D721Med (cell line): ENCODE results near the gene IQGAP2.

ENCODE experiments used
- DNase-seq: peaks from one replicate; pipeline ENCODE4 v3.0.0; 2011; ENCODE audit warnings: low spot score; ENCODE audit not compliant: insufficient read length
- FAIRE-seq: peaks from 2 replicates; lab custom pipeline; 2011; peaks lifted over from hg19 to GRCh38; lab: Jason Lieb, UNC
- TF ChIP-seq, protein P1 (sequence below): IDR thresholded peaks from 2 replicates; pipeline ENCODE4 v1.5.1; 2012; ENCODE audit warnings: mild to moderate bottlenecking, control low read depth; ENCODE audit not compliant: insufficient read depth; ENCODE audit errors: missing control alignments

The IQGAP2 gene

DNA sequence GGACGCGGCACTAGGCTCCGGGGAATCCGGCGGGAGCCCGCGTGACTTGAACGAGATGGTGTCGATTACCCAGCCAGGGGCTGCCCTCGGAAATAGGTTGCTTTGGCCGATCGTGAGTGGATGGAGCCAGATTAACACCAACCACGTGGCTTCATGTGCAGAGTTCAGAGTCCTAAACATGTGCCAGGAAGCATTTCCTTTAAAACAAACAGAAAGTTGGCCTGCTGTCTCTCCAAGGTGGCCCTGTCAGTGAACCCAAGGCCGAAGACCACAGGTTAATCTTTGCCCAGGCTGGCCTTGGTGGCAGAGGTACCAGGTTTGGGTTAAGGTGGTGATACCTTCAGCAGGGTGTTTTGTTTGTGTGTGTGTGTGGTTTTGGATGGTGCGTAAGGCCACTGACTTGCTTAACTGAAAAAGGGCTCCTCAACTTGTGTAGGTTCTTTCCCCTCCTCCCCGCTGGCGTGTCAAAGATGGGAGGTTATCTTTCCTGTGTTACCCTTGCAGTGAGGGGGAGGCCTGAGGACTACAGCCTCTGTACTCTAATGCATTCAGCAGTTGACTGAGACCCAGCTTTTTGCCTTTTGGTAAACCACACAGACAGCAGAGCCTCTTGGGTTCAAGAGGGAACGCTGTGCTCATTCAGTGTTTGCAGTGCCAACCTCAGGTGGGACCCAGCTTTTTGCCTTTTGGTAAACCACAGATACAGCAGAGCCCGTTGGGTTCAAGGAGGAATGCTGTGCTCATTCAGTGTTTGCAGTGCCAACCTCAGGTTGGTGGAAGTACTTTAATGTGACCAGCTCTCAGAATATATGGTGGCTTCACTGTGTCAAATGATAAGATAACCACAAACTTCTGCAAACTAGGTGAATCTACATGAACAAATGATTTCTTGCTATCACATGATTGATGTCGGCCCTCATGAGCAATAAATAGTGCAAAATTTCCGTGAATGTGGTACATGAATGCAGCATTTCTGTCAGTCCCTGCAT, 1.4 kb downstream of the IQGAP2 start:
- TF ChIP-seq, protein P1, sequence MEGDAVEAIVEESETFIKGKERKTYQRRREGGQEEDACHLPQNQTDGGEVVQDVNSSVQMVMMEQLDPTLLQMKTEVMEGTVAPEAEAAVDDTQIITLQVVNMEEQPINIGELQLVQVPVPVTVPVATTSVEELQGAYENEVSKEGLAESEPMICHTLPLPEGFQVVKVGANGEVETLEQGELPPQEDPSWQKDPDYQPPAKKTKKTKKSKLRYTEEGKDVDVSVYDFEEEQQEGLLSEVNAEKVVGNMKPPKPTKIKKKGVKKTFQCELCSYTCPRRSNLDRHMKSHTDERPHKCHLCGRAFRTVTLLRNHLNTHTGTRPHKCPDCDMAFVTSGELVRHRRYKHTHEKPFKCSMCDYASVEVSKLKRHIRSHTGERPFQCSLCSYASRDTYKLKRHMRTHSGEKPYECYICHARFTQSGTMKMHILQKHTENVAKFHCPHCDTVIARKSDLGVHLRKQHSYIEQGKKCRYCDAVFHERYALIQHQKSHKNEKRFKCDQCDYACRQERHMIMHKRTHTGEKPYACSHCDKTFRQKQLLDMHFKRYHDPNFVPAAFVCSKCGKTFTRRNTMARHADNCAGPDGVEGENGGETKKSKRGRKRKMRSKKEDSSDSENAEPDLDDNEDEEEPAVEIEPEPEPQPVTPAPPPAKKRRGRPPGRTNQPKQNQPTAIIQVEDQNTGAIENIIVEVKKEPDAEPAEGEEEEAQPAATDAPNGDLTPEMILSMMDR = no peak
- DNase-seq = no peak
- no peak for FAIRE-seq

DNA sequence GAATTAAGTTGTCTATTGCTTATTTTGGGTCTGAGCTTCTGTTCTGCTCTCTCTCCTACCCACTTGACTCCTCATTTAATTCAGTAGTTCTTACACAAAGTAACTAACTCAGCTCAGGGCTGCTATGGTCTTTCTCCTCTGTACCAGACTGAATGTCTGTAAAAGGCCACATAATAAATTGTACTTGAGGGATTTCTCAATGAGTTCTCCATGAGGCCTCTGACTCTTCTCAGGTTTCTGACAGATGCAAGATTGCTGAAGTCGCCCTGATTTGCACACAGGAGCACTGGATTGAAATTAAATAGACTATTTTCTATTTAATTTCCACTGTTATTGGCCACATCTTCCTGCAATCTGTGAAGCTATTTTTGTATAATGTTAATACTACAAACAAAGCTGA, 2.9 kb downstream of the IQGAP2 start:
- TF ChIP-seq, protein P1 = no peak
- FAIRE-seq (no peak), DNase-seq (no peak)

DNA sequence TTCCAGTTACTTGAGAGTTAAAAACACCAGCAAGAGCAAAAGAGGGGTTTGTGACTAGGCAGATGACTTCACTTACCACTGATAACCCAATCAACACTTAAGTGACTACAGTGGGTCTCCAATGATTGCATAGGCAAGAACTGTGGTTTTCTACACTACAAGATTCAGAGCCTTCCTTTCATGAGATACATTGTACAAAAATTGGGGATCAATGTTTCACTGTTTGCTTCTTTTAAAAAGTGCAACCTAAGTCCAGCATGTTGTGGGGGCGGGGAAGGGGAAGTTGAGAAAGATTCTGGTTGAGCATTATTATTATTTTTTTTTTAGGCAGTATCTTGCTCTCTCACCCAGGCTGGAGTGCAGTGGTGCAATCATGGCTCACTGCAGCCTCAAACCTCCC, 3.6 kb downstream of the IQGAP2 start:
- TF ChIP-seq, protein P1 = no peak
- DNase-seq (no peak), FAIRE-seq (no peak)

DNA sequence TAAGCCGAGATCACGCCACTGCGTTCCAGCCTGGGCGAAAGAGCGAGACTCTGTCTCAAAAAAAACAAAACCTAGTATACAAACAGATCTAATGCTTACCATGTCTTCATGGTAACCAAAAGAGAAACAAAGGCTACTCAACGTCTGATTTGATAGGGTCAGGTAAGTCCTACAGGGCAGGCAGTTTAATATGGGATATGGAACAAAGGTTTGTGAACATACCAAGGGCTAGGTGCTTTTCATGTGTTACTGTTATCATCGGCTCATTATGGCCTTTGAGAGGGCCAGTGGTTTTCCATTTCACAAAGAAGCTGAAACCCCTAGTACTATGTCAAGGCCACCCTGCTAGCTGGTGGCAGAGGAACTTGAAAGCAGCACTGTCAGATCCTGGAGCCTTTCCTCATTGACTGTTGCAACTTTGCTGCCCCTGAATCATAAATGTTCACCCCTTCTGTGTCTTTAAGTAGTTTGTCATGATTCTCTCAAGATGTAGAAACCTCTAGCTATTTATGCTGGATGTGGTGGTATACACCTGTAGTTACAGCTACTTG, 5.1 kb downstream of the IQGAP2 start:
- DNase-seq (no peak), FAIRE-seq (no peak)
- TF ChIP-seq, protein P1 = no peak

DNA sequence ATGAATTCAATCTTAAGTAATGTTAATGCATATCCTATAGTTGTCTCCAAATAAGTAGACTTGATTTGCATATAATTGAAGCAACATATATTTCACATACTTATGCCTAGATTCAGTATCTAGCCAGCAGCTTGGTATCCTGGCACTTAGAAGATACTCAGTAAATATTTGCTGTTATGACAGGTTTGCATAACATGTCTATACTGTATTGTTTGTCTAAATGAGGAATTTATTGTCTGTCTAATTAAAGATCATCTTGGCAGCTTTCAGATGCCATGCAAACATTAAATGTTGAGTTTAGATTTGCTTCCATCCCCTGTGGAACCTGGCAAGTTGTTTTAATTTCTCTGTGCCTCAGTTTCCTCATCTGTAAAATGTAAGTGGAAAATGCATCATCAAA, 9.4 kb downstream of the IQGAP2 start:
- FAIRE-seq (no peak), DNase-seq (no peak)
- TF ChIP-seq, protein P1 = no peak

DNA sequence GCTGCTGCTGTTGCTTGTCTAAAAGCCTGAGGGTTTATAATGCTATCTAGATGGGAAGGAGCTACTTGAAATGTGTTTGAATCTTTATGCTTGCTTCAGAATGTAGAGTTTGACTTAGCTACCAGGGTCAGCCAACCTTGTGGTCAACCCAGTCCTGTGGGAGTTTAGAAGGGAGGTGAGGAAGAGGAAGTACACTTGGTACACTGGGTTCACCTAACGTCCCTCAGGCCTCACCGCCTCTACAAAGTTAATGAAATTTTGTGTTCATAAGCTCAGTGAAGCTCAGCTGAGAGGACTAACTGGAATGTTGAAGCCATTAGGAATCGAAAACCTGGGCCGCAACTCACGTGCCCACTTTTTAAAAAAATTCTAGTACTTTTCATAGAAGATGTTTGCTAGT, 10.7 kb downstream of the IQGAP2 start:
- TF ChIP-seq, protein P1 = no peak
- DNase-seq (no peak), FAIRE-seq (no peak)

DNA sequence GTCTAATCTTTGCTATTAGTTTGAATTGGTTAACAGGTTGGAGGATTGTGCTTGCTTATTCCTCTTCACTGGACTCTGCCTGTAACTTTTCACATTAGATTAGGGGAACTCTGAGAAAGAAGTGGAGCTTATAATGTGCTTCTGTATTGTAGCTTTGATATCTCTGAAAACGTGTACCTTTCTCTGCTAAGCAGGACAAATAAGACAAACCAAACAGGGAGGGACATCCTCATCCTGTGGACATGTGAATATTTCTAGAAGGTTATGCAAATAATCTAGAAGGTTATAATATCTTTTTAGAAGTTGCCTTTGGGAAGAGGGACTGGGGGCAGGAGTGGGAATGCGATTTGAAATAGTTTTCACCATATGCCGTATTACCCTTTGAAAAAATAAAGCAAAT, 11.7 kb downstream of the IQGAP2 start:
- FAIRE-seq (no peak), DNase-seq (no peak)
- TF ChIP-seq, protein P1 = no peak
